Fibroblast of the aortic adventitia (primary cell): ENCODE measurements around the gene NRIP2. TPM values are rescaled to one million over a fixed set of nuclear protein-coding genes. Genes with fewer than 3 reads are reported as not detected.
A peak's percentile ranks its signal among the peaks of the same experiment; 100 is the strongest.

Experiments
- DNase-seq: peaks from one replicate; pipeline ENCODE4 v3.0.0-alpha.2; 2010; ENCODE audit warnings: low read depth
- H3K4me3 ChIP-seq: 2 replicates; pipeline ENCODE4 v1.5.1; 2011; ENCODE audit warnings: low read depth, mild to moderate bottlenecking, control low read depth, low read length, moderate library complexity
- CTCF ChIP-seq: IDR thresholded peaks from 2 replicates; pipeline ENCODE4 v1.5.1; 2011; ENCODE audit warnings: mild to moderate bottlenecking, low read length, control low read depth, inconsistent platforms; ENCODE audit not compliant: insufficient read depth
- total RNA-seq: library from RNA; depleted of rRNA; stranded (reverse); fragments of >200 nt; gene quantifications from 2 replicates; pipeline ENCODE4 v1.2.3, GENCODE V29; 2012; ENCODE audit warnings: low replicate concordance

Gene NRIP2
- total RNA-seq, 1 donor = not detected

GRCh38 chr12:2825132-2825531, 9.7 kb downstream of the NRIP2 start:
- no peak for TF ChIP-seq CTCF
- H3K4me3 ChIP-seq = no peak overlapping the region
- DNase-seq = no peak

GRCh38 chr12:2824541-2824940, 10.3 kb downstream of the NRIP2 start:
- H3K4me3 ChIP-seq = no peak overlapping the region
- TF ChIP-seq CTCF = no peak
- DNase-seq = no peak

GRCh38 chr12:2823483-2823882, 11.4 kb downstream of the NRIP2 start:
- no peak for TF ChIP-seq CTCF
- no peak for DNase-seq
- H3K4me3 ChIP-seq = no peak overlapping the region

GRCh38 chr12:2820432-2820831, 14.4 kb downstream of the NRIP2 start:
- TF ChIP-seq CTCF = no peak
- DNase-seq = no peak

GRCh38 chr12:2819810-2820209, 15.0 kb downstream of the NRIP2 start:
- no peak overlapping the region for H3K4me3 ChIP-seq
- DNase-seq = no peak
- TF ChIP-seq CTCF = no peak

More at GRCh38 chr12:2820432-2820831, 14.4 kb downstream of the NRIP2 start:
- no peak overlapping the region for H3K4me3 ChIP-seq

- TF ChIP-seq CTCF = peak; percentile 85
- H3K4me3 ChIP-seq = peak overlapping the region; percentile 96
- DNase-seq = peak; percentile 76
These were observed 21.3 kb downstream of the NRIP2 start for GRCh38 chr12:2813214-2814185.
